ENCODE data around the gene NUP93.
A peak's percentile ranks its signal among the peaks of the same experiment; 100 is the strongest.
"Not testable (repeated sequence)": the region's sequence is repeated elsewhere in the genome, so short reads cannot be mapped to it uniquely, and the experiment has no call there.

Gene NUP93

GRCh38 chr16:56724191-56724590 is 5.7 kb upstream of the NUP93 start:
- no peak for DNase-seq (ENCODE audit: insufficient read length, low spot score)
- no peak for TF ChIP-seq POLR2A (IDR thresholded peaks at IDR 0.05; ENCODE audit: low read depth, low read length)
- FAIRE-seq: no peak

DNA sequence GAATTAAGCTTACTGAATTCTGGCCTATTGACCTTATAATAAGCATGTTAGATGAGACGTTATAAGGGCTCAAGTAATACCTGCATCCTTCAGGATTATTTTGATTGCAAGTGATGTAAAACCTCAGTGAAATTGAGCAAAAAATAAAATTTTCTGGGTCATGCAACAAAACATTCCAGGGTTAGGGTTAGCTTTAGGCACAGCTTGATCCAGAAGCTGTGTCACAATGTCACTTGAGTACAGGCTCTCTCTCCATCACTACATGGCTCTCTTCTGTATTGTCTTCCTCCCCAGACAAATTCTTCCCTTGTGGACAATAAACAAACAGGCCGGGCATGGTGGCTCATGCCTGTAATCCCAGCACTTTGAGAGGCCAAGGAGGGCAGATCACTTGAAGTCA is 3.6 kb upstream of the NUP93 start:
- no peak for FAIRE-seq
- no peak for DNase-seq (ENCODE audit: insufficient read length, low spot score)
- no peak for TF ChIP-seq POLR2A (IDR thresholded peaks at IDR 0.05; ENCODE audit: low read depth, low read length)

GRCh38 chr16:56726926-56727325 is 3.0 kb upstream of the NUP93 start:
- no peak for TF ChIP-seq POLR2A (IDR thresholded peaks at IDR 0.05; ENCODE audit: low read depth, low read length)
- DNase-seq (ENCODE audit: insufficient read length, low spot score) (no peak), FAIRE-seq (no peak)

DNA sequence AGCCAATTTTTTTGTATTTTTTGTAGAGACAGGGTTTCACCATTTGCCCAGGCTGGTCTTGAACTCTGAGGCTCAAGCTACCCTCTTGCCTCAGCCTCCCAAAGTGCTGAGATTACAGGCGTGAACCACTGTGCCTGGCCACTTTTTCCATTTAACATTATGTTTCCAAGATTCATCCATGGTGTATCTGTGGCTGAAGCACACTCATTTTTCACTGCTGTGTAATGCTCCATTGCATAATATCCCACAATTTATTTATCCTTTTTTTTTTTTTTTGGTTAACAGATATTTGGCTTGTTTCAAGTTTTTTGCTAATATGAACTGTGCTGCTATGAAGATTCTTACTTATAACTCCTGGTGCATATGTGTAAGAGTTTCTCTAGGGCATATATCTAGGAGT is 1.9 kb upstream of the NUP93 start:
- no peak for TF ChIP-seq POLR2A (IDR thresholded peaks at IDR 0.05; ENCODE audit: low read depth, low read length)
- FAIRE-seq (no peak), DNase-seq (ENCODE audit: insufficient read length, low spot score) (no peak)

DNA sequence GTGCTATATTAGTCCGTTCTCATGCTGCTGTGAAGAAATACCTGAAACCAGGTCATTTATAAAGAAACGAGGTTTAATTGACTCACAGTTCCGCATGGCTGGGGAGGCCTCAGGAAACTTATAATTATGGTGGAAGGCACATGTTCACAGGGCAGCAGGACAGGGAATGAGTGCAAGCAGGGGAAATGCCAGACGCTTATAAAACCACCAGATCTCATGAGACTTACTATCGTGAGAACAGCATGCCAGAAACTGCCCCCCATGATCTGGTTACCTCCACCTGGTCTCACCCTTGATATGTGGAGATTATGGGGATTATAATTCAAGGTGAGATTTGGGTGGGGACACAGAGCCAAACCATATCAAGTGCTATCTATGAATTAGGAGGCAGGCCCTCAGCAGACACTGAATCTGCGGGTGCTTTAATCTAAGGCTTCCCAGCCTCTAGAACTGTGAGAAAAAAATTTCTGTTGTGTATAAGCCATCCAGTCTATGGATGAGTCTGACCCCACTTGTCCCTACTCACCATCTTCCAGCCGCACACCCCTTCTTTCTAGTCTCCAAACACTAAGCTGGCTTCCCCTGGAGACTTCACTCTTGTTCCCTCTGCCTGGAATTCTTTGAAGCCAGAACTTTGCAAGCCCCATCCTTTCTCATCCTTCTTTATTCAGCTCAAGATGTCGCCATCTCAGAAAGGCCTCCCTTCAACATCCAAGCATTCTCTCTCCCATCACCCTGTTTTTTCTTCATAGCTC is 772 bp upstream of the NUP93 start:
- TF ChIP-seq POLR2A (IDR thresholded peaks at IDR 0.05; ENCODE audit: low read depth, low read length): no peak
- FAIRE-seq (no peak), DNase-seq (ENCODE audit: insufficient read length, low spot score) (no peak)

GRCh38 chr16:56732366-56732765 is 2.4 kb downstream of the NUP93 start:
- no peak for DNase-seq (ENCODE audit: insufficient read length, low spot score)
- FAIRE-seq: no peak
- TF ChIP-seq POLR2A (IDR thresholded peaks at IDR 0.05; ENCODE audit: low read depth, low read length): no peak

DNA sequence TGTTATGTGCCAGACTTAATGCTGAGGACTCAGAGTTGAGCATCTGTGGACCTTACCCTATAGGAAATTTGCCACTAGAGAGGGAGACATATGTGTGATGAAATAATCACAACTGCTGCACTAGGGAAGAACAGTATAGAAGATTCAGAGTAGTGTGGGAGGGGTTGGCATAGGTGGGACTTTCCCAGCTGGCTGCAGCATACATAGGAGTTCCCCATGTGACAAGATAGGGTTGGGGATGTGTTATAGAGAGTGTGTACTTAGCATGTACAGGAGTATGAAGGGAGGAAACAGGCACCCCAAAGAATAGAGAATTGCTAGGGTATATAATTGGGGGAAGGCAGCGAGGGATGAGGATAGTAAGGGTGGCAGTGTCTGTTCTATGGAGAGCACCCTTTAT is 2.9 kb downstream of the NUP93 start:
- no peak for TF ChIP-seq POLR2A (IDR thresholded peaks at IDR 0.05; ENCODE audit: low read depth, low read length)
- FAIRE-seq (no peak), DNase-seq (ENCODE audit: insufficient read length, low spot score) (no peak)

- no peak for TF ChIP-seq POLR2A (IDR thresholded peaks at IDR 0.05; ENCODE audit: low read depth, low read length)
- no peak for FAIRE-seq
Observed at GRCh38 chr16:56734429-56734828, 4.5 kb downstream of the NUP93 start.

DNA sequence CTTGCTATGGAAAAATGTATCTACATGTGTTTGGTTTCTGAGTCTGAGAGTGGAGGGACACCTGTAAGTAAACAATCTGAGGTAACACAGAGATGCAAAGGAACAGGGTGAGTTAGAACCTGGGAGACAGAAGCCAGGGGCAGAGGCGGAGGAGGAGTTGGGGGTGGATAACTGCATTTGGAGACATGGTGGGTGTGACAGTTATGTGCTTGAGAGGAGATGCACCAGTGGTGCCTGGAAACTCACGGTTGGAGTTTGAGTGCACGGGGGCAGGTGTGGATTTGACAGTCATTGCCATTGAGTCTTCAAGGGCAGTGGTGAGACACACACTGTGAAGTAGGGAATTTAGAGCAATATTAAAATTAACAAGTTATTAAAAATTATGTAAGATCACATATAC is 6.5 kb downstream of the NUP93 start:
- DNase-seq (ENCODE audit: insufficient read length, low spot score) (no peak), FAIRE-seq (no peak)
- TF ChIP-seq POLR2A (IDR thresholded peaks at IDR 0.05; ENCODE audit: low read depth, low read length): no peak

More at GRCh38 chr16:56734429-56734828, 4.5 kb downstream of the NUP93 start:
- peak; percentile 50 for DNase-seq (ENCODE audit: insufficient read length, low spot score)

- no peak for FAIRE-seq
Observed at GRCh38 chr16:56737539-56737938, 7.6 kb downstream of the NUP93 start.

GRCh38 chr16:56738221-56738620 is 8.3 kb downstream of the NUP93 start:
- TF ChIP-seq POLR2A (IDR thresholded peaks at IDR 0.05; ENCODE audit: low read depth, low read length): no peak
- FAIRE-seq: no peak

More at GRCh38 chr16:56737539-56737938, 7.6 kb downstream of the NUP93 start:
- DNase-seq (ENCODE audit: insufficient read length, low spot score): no peak
- no peak for TF ChIP-seq POLR2A (IDR thresholded peaks at IDR 0.05; ENCODE audit: low read depth, low read length)

DNA sequence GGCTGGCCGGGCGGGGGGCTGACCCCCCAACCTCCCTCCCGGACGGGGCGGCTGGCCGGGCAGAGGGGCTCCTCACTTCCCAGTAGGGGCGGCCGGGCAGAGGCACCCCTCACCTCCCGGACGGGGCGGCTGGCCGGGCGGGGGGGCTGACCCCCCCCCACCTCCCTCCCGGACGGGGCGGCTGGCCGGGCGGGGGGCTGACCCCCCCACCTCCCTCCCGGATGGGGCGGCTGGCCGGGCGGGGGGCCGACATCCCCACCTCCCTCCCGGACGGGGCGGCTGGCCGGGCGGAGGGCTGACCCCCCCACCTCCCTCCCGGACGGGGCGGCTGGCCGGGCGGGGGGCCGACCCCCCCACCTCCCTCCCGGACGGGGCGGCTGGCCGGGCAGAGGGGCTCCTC is 9.4 kb downstream of the NUP93 start:
- not testable (repeated sequence) for FAIRE-seq; DNase-seq (ENCODE audit: insufficient read length, low spot score)

More at GRCh38 chr16:56738221-56738620, 8.3 kb downstream of the NUP93 start:
- no peak for DNase-seq (ENCODE audit: insufficient read length, low spot score)

- TF ChIP-seq POLR2A (IDR thresholded peaks at IDR 0.05; ENCODE audit: low read depth, low read length): no peak
- DNase-seq (ENCODE audit: insufficient read length, low spot score) (no peak), FAIRE-seq (no peak)
Observed at GRCh38 chr16:56741399-56741798, 11.5 kb downstream of the NUP93 start.

DNA sequence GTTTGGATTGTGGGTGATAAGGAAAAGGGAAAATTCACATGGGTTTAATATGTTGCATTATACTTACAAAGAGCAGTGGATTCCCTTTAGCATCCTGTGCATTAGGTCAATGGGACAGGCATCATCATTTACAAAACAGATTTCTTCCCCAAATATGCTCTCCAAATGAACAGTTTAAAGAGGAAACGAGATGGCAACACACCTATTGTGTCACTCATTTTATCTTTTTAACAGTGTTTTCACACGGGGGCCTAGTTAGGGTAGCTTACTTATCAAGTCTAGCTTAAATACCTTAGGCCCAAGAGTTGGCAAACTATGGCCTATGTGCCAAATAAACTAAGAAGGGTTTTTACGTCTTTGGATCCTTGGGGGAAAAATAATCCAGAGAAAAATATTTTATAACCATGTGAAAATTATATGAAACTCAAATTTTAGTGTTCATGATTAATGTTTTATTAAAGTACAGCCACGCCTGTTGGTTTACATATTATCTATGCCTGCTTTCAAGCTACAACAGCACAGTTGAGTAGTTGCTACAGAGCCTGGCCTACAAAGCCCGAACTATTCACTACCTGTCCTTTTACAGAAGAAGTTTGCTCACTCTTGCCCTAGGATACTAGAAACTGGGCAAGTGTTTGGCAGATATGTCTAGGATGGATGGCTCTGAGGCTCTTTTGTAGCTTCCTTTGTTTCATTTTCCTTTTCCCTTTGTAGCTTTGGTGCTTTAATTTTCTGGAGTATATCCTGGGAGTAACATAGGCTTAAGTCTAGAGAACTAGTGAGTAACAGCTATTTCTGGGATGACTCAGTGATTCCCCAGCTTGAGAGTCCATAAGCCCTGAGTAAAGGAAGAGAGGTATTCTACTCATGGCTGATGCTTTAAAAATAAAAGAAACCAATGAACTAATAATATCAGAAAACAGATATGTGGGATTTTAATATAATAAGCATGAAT is 12.4 kb downstream of the NUP93 start:
- FAIRE-seq: peak; percentile 91
- peak; percentile 71 for DNase-seq (ENCODE audit: insufficient read length, low spot score)
- no peak for TF ChIP-seq POLR2A (IDR thresholded peaks at IDR 0.05; ENCODE audit: low read depth, low read length)
